ENCODE measurements around the gene MYCBP2.

The MYCBP2 gene

GRCh38 chr13:77219401-77219800 is 107.5 kb downstream of the MYCBP2 start:
- Histone ChIP-seq H3K36me3 (ENCODE audit: control insufficient read depth in 2 of 2, insufficient read depth in 1 of 2, low read length in 2 of 2) (peaks cover 0 to 65% of the 10 kb centered on the region in 2 experiments; a peak in 1 of 3 replicates), H3K9me3 (ENCODE audit: control insufficient read depth, insufficient read depth, low read depth, low read length) (no peaks in the 10 kb centered on the region), H3K4me3 (ENCODE audit: low read depth, low read length) (no peak overlapping the region), H3K4me1 (ENCODE audit: control insufficient read depth, insufficient read depth, low read length) (no peaks in the 10 kb centered on the region), H3K27ac (ENCODE audit: extremely low read depth, low read depth, low read length) (no peak overlapping the region)
- TF ChIP-seq ZNF133 (tag by site-specific recombination; IDR thresholded peaks at IDR 0.05) (no peak), SETDB1 (IDR thresholded peaks at IDR 0.05; ENCODE audit: insufficient read length, low read length) (no peak), ZNF223 (tag by site-specific recombination; IDR thresholded peaks at IDR 0.05) (no peak), ZNF391 (tag by site-specific recombination; IDR thresholded peaks at IDR 0.05; ENCODE audit: borderline replicate concordance, low read depth) (no peak), PRDM1 (tag by site-specific recombination; IDR thresholded peaks at IDR 0.05) (no peak), SP3 (tag by site-specific recombination; IDR thresholded peaks at IDR 0.05) (no peak), ZSCAN16 (tag by site-specific recombination; IDR thresholded peaks at IDR 0.05) (no peak)
- TF ChIP-seq, protein P1, sequence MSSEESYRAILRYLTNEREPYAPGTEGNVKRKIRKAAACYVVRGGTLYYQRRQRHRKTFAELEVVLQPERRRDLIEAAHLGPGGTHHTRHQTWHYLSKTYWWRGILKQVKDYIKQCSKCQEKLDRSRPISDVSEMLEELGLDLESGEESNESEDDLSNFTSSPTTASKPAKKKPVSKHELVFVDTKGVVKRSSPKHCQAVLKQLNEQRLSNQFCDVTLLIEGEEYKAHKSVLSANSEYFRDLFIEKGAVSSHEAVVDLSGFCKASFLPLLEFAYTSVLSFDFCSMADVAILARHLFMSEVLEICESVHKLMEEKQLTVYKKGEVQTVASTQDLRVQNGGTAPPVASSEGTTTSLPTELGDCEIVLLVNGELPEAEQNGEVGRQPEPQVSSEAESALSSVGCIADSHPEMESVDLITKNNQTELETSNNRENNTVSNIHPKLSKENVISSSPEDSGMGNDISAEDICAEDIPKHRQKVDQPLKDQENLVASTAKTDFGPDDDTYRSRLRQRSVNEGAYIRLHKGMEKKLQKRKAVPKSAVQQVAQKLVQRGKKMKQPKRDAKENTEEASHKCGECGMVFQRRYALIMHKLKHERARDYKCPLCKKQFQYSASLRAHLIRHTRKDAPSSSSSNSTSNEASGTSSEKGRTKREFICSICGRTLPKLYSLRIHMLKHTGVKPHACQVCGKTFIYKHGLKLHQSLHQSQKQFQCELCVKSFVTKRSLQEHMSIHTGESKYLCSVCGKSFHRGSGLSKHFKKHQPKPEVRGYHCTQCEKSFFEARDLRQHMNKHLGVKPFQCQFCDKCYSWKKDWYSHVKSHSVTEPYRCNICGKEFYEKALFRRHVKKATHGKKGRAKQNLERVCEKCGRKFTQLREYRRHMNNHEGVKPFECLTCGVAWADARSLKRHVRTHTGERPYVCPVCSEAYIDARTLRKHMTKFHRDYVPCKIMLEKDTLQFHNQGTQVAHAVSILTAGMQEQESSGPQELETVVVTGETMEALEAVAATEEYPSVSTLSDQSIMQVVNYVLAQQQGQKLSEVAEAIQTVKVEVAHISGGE (tag by site-specific recombination; conservative IDR thresholded peaks at IDR 0.05; ENCODE audit: low read depth), result no peak
- POLR2A ChIA-PET, result no interaction called here
- CTCF ChIA-PET, result no interaction called here

DNA sequence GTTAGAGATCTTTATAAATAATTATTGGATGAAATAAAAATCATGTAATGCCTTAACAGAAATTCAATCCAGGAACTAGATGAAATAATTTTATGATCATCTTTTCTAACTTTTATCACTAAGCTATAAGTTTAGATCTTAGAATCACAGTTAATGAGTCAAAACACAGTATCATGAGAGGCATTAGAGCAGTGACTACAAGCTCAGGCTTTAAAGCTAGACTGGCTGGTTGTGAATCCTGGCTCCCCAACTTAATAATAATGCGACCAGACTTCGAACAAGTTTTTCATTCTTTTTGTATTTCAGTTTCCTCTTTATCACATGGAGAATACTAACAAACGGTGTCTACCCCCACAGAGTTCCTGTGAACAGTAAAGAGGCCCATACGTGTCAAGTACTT is 108.6 kb downstream of the MYCBP2 start:
- ChIA-PET CTCF (no interaction called here), POLR2A (no interaction called here)
- Histone ChIP-seq H3K4me1 (ENCODE audit: control insufficient read depth, insufficient read depth, low read length) (no peaks in the 10 kb centered on the region), H3K4me3 (ENCODE audit: low read depth, low read length) (no peak overlapping the region), H3K9me3 (ENCODE audit: control insufficient read depth, insufficient read depth, low read depth, low read length) (no peaks in the 10 kb centered on the region), H3K27ac (ENCODE audit: extremely low read depth, low read depth, low read length) (no peak overlapping the region), H3K36me3 (ENCODE audit: control insufficient read depth in 2 of 2, insufficient read depth in 1 of 2, low read length in 2 of 2) (peaks cover 0 to 68% of the 10 kb centered on the region in 2 experiments; a peak in 1 of 3 replicates)
- no peak for TF ChIP-seq ZNF214 (tag by site-specific recombination; IDR thresholded peaks at IDR 0.05; ENCODE audit: borderline replicate concordance)
- TF ChIP-seq AEBP2 (tag by site-specific recombination; IDR thresholded peaks at IDR 0.05; ENCODE audit: borderline replicate concordance), result no peak
- TF ChIP-seq ZNF777 (tag by site-specific recombination; IDR thresholded peaks at IDR 0.05; ENCODE audit: borderline replicate concordance), result no peak
- TF ChIP-seq ZNF416 (tag by site-specific recombination; IDR thresholded peaks at IDR 0.05), result no peak
- TF ChIP-seq KLF9 (tag by site-specific recombination; IDR thresholded peaks at IDR 0.05; ENCODE audit: low read depth), result no peak
- no peak for TF ChIP-seq ZXDB (tag by site-specific recombination; IDR thresholded peaks at IDR 0.05)
- TF ChIP-seq ZNF664 (tag by site-specific recombination; IDR thresholded peaks at IDR 0.05), result no peak
- TF ChIP-seq, protein P2, sequence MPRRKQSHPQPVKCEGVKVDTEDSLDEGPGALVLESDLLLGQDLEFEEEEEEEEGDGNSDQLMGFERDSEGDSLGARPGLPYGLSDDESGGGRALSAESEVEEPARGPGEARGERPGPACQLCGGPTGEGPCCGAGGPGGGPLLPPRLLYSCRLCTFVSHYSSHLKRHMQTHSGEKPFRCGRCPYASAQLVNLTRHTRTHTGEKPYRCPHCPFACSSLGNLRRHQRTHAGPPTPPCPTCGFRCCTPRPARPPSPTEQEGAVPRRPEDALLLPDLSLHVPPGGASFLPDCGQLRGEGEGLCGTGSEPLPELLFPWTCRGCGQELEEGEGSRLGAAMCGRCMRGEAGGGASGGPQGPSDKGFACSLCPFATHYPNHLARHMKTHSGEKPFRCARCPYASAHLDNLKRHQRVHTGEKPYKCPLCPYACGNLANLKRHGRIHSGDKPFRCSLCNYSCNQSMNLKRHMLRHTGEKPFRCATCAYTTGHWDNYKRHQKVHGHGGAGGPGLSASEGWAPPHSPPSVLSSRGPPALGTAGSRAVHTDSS (tag by site-specific recombination; IDR thresholded peaks at IDR 0.05), result no peak
- no peak for TF ChIP-seq ZBTB26 (tag by site-specific recombination; optimal IDR thresholded peaks at IDR 0.05)
- TF ChIP-seq ZNF473 (tag by site-specific recombination; IDR thresholded peaks at IDR 0.05), result no peak
- TF ChIP-seq, protein P3, sequence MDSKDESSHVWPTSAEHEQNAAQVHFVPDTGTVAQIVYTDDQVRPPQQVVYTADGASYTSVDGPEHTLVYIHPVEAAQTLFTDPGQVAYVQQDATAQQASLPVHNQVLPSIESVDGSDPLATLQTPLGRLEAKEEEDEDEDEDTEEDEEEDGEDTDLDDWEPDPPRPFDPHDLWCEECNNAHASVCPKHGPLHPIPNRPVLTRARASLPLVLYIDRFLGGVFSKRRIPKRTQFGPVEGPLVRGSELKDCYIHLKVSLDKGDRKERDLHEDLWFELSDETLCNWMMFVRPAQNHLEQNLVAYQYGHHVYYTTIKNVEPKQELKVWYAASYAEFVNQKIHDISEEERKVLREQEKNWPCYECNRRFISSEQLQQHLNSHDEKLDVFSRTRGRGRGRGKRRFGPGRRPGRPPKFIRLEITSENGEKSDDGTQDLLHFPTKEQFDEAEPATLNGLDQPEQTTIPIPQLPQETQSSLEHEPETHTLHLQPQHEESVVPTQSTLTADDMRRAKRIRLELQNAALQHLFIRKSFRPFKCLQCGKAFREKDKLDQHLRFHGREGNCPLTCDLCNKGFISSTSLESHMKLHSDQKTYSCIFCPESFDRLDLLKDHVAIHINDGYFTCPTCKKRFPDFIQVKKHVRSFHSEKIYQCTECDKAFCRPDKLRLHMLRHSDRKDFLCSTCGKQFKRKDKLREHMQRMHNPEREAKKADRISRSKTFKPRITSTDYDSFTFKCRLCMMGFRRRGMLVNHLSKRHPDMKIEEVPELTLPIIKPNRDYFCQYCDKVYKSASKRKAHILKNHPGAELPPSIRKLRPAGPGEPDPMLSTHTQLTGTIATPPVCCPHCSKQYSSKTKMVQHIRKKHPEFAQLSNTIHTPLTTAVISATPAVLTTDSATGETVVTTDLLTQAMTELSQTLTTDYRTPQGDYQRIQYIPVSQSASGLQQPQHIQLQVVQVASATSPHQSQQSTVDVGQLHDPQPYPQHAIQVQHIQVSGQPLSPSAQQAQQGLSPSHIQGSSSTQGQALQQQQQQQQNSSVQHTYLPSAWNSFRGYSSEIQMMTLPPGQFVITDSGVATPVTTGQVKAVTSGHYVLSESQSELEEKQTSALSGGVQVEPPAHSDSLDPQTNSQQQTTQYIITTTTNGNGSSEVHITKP (tag by site-specific recombination; IDR thresholded peaks at IDR 0.05), result no peak
- no peak for TF ChIP-seq ZNF350 (tag by site-specific recombination; IDR thresholded peaks at IDR 0.05)
- TF ChIP-seq PRDM6 (tag by site-specific recombination; IDR thresholded peaks at IDR 0.05), result no peak

Measured in HEK293 (cell line).